ENCODE data around the gene OR4D5.

OR4D5 gene

GRCh38 chr11:123939317-123939716, at the start of gene OR4D5:
Gene OR4D5 (plus strand): TSS chr11:123939617. CDS start chr11:123939617, 0 bp downstream.
- no peak for DNase-seq (ENCODE audit: low read depth, low spot score)

- no peak for DNase-seq (ENCODE audit: low read depth, low spot score)
Measured at GRCh38 chr11:123892031-123892430, 47.4 kb upstream of the OR4D5 start.

GRCh38 chr11:123899792-123900191, 39.6 kb upstream of the OR4D5 start:
- DNase-seq (ENCODE audit: low read depth, low spot score), result no peak

GRCh38 chr11:123901867-123902266, 37.5 kb upstream of the OR4D5 start, which contains the start of gene OR8D4:
Gene OR8D4 (plus strand): TSS chr11:123902167. CDS start chr11:123906432, 4,265 bp downstream.
- DNase-seq (ENCODE audit: low read depth, low spot score), result no peak

- no peak for DNase-seq (ENCODE audit: low read depth, low spot score)
Measured at GRCh38 chr11:123903932-123904331, 35.5 kb upstream of the OR4D5 start.

- no peak for DNase-seq (ENCODE audit: low read depth, low spot score)
Measured at GRCh38 chr11:123904932-123905331, 34.5 kb upstream of the OR4D5 start.

GRCh38 chr11:123905826-123906225, 33.6 kb upstream of the OR4D5 start:
- DNase-seq (ENCODE audit: low read depth, low spot score), result no peak

- DNase-seq (ENCODE audit: low read depth, low spot score), result no peak
Measured at GRCh38 chr11:123920943-123921342, 18.5 kb upstream of the OR4D5 start.

- DNase-seq (ENCODE audit: low read depth, low spot score), result no peak
Measured at GRCh38 chr11:123924027-123924426, 15.4 kb upstream of the OR4D5 start.

GRCh38 chr11:123942413-123942812, 3.0 kb downstream of the OR4D5 start:
- DNase-seq (ENCODE audit: low read depth, low spot score), result no peak

GRCh38 chr11:123943738-123944137, 4.3 kb downstream of the OR4D5 start, which contains the start of gene OR6T1:
Gene OR6T1 (minus strand): TSS chr11:123943838. CDS start chr11:123943838, 0 bp downstream.
- DNase-seq (ENCODE audit: low read depth, low spot score), result no peak

GRCh38 chr11:123945132-123945531, 5.7 kb downstream of the OR4D5 start:
- no peak for DNase-seq (ENCODE audit: low read depth, low spot score)

- DNase-seq (ENCODE audit: low read depth, low spot score), result no peak
Measured at GRCh38 chr11:123956752-123957151, 17.3 kb downstream of the OR4D5 start.

- DNase-seq (ENCODE audit: low read depth, low spot score), result no peak
Measured at GRCh38 chr11:123973816-123974215, 34.4 kb downstream of the OR4D5 start.

- no peak for DNase-seq (ENCODE audit: low read depth, low spot score)
Measured at GRCh38 chr11:123976770-123977560, 37.5 kb downstream of the OR4D5 start.

GRCh38 chr11:123977731-123978347, 38.4 kb downstream of the OR4D5 start, which contains the start of gene OR10S1:
Gene OR10S1 (minus strand): TSS chr11:123977781. CDS start chr11:123977664, 117 bp downstream.
- DNase-seq (ENCODE audit: low read depth, low spot score), result no peak

GRCh38 chr11:123979311-123979710, 39.9 kb downstream of the OR4D5 start:
- no peak for DNase-seq (ENCODE audit: low read depth, low spot score)
